Measurements from ENCODE around the gene FUZ. TPM values are rescaled to one million over a fixed set of nuclear protein-coding genes. Genes with fewer than 3 reads are reported as not detected.

Gene FUZ
- total RNA-seq, 2 experiments from 2014 or later: 15.2 to 16.2 TPM

- CTCF ChIA-PET: no interaction called here
- Mint-ChIP-seq H3K9me3 (no peaks in the 10 kb centered on the region), H3K27me3 (no peaks in the 10 kb centered on the region), H3K4me3 (no peak overlapping the region), H3K27ac (no peak overlapping the region), H3K36me3 (peaks cover 22% of the 10 kb centered on the region), H3K4me1 (ENCODE audit: low read depth) (no peaks in the 10 kb centered on the region)
- intact Hi-C loops (cut with micrococcal nuclease): no loop called here
- no peak for DNase-seq
- POLR2A ChIA-PET: no interaction called here
These were observed 25.9 kb upstream of the FUZ start for GRCh38 chr19:49838885-49839588.

GRCh38 chr19:49837425-49837824 is 24.3 kb upstream of the FUZ start:
- no peak overlapping the region for H3K4me3 Mint-ChIP-seq
- ChIA-PET CTCF (no interaction called here), POLR2A (no interaction called here)
- DNase-seq: no peak
- H3K4me1 Mint-ChIP-seq (ENCODE audit: low read depth): no peaks in the 10 kb centered on the region
- H3K27ac Mint-ChIP-seq: no peak overlapping the region
- no peaks in the 10 kb centered on the region for H3K27me3 Mint-ChIP-seq
- H3K9me3 Mint-ChIP-seq: no peaks in the 10 kb centered on the region
- intact Hi-C loops (cut with micrococcal nuclease): no loop called here
- H3K36me3 Mint-ChIP-seq: peaks cover 24% of the 10 kb centered on the region

GRCh38 chr19:49837009-49837310 is 23.9 kb upstream of the FUZ start:
- intact Hi-C loops (cut with micrococcal nuclease): no loop called here
- Mint-ChIP-seq H3K27ac (no peak overlapping the region), H3K9me3 (no peaks in the 10 kb centered on the region), H3K4me3 (no peak overlapping the region), H3K4me1 (ENCODE audit: low read depth) (no peaks in the 10 kb centered on the region), H3K27me3 (no peaks in the 10 kb centered on the region), H3K36me3 (peaks cover 25% of the 10 kb centered on the region)
- ChIA-PET CTCF (no interaction called here), POLR2A (no interaction called here)
- no peak for DNase-seq

- ChIA-PET CTCF (no interaction called here), POLR2A (no interaction called here)
- Mint-ChIP-seq H3K9me3 (no peaks in the 10 kb centered on the region), H3K4me3 (no peak overlapping the region), H3K27me3 (no peaks in the 10 kb centered on the region), H3K4me1 (ENCODE audit: low read depth) (no peaks in the 10 kb centered on the region), H3K27ac (no peak overlapping the region), H3K36me3 (peaks cover 29% of the 10 kb centered on the region)
- intact Hi-C loops (cut with micrococcal nuclease): no loop called here
- DNase-seq: no peak
These were observed 23.3 kb upstream of the FUZ start for GRCh38 chr19:49836176-49837008.

GRCh38 chr19:49835562-49835961 is 22.5 kb upstream of the FUZ start:
- ChIA-PET CTCF (no interaction called here), POLR2A (no interaction called here)
- no peak overlapping the region for H3K27ac Mint-ChIP-seq
- no peak for DNase-seq
- H3K27me3 Mint-ChIP-seq: no peaks in the 10 kb centered on the region
- H3K4me1 Mint-ChIP-seq (ENCODE audit: low read depth): no peaks in the 10 kb centered on the region
- H3K4me3 Mint-ChIP-seq: no peak overlapping the region
- intact Hi-C loops (cut with micrococcal nuclease): no loop called here
- H3K36me3 Mint-ChIP-seq: peaks cover 29% of the 10 kb centered on the region
- no peaks in the 10 kb centered on the region for H3K9me3 Mint-ChIP-seq

GRCh38 chr19:49833599-49833998 is 20.5 kb upstream of the FUZ start:
- CTCF ChIA-PET: interaction anchor here (0.5 kb wide), 1 partner anchor 19 kb away, joined by 3 read pairs; no protein-coding TSS in a partner anchor
- no peak for DNase-seq
- intact Hi-C loops (cut with micrococcal nuclease): no loop called here
- no peaks in the 10 kb centered on the region for H3K27me3 Mint-ChIP-seq
- no peak overlapping the region for H3K4me3 Mint-ChIP-seq
- H3K27ac Mint-ChIP-seq: no peak overlapping the region
- H3K36me3 Mint-ChIP-seq: peaks cover 22% of the 10 kb centered on the region
- no peaks in the 10 kb centered on the region for H3K9me3 Mint-ChIP-seq
- no peaks in the 10 kb centered on the region for H3K4me1 Mint-ChIP-seq (ENCODE audit: low read depth)
- POLR2A ChIA-PET: no interaction called here

- Mint-ChIP-seq H3K27me3 (no peaks in the 10 kb centered on the region), H3K4me1 (ENCODE audit: low read depth) (no peaks in the 10 kb centered on the region), H3K9me3 (no peaks in the 10 kb centered on the region), H3K36me3 (peaks cover 19% of the 10 kb centered on the region), H3K27ac (no peak overlapping the region), H3K4me3 (no peak overlapping the region)
- POLR2A ChIA-PET: interaction anchor here (0.6 kb wide), 1 partner anchor 26 kb away, joined by 3 read pairs; no protein-coding TSS in a partner anchor
- DNase-seq: no peak
- intact Hi-C loops (cut with micrococcal nuclease): no loop called here
- CTCF ChIA-PET: no interaction called here
These were observed 19.5 kb upstream of the FUZ start for GRCh38 chr19:49832556-49832955.

GRCh38 chr19:49831592-49831991 is 18.5 kb upstream of the FUZ start:
- DNase-seq: no peak
- ChIA-PET POLR2A (no interaction called here), CTCF (no interaction called here)
- H3K4me1 Mint-ChIP-seq (ENCODE audit: low read depth): no peaks in the 10 kb centered on the region
- intact Hi-C loops (cut with micrococcal nuclease): no loop called here
- no peak overlapping the region for H3K27ac Mint-ChIP-seq
- no peak overlapping the region for H3K4me3 Mint-ChIP-seq
- H3K9me3 Mint-ChIP-seq: no peaks in the 10 kb centered on the region
- peaks cover 17% of the 10 kb centered on the region for H3K36me3 Mint-ChIP-seq
- H3K27me3 Mint-ChIP-seq: no peaks in the 10 kb centered on the region

- intact Hi-C loops (cut with micrococcal nuclease): no loop called here
- Mint-ChIP-seq H3K9me3 (no peaks in the 10 kb centered on the region), H3K36me3 (peaks cover 17% of the 10 kb centered on the region), H3K27me3 (no peaks in the 10 kb centered on the region), H3K4me1 (ENCODE audit: low read depth) (no peaks in the 10 kb centered on the region), H3K27ac (no peak overlapping the region), H3K4me3 (no peak overlapping the region)
- DNase-seq: no peak
- ChIA-PET POLR2A (no interaction called here), CTCF (no interaction called here)
These were observed 17.7 kb upstream of the FUZ start for GRCh38 chr19:49830766-49831165.

- H3K9me3 Mint-ChIP-seq: no peaks in the 10 kb centered on the region
- intact Hi-C loops (cut with micrococcal nuclease): no loop called here
- no peaks in the 10 kb centered on the region for H3K4me1 Mint-ChIP-seq (ENCODE audit: low read depth)
- no peak overlapping the region for H3K27ac Mint-ChIP-seq
- no peak overlapping the region for H3K4me3 Mint-ChIP-seq
- ChIA-PET CTCF (no interaction called here), POLR2A (no interaction called here)
- DNase-seq: no peak
- H3K27me3 Mint-ChIP-seq: no peaks in the 10 kb centered on the region
- H3K36me3 Mint-ChIP-seq: peaks cover 11% of the 10 kb centered on the region
These were observed 16.6 kb upstream of the FUZ start for GRCh38 chr19:49829721-49830120.

- DNase-seq: no peak
- Mint-ChIP-seq H3K36me3 (peaks cover 9% of the 10 kb centered on the region), H3K4me3 (no peak overlapping the region), H3K4me1 (ENCODE audit: low read depth) (no peaks in the 10 kb centered on the region), H3K27me3 (no peaks in the 10 kb centered on the region), H3K9me3 (no peaks in the 10 kb centered on the region), H3K27ac (no peak overlapping the region)
- ChIA-PET POLR2A (no interaction called here), CTCF (no interaction called here)
- intact Hi-C loops (cut with micrococcal nuclease): no loop called here
These were observed 16.1 kb upstream of the FUZ start for GRCh38 chr19:49829200-49829599.

- CTCF ChIA-PET: no interaction called here
- H3K36me3 Mint-ChIP-seq: peaks cover 6% of the 10 kb centered on the region
- H3K27me3 Mint-ChIP-seq: no peaks in the 10 kb centered on the region
- intact Hi-C loops (cut with micrococcal nuclease): no loop called here
- POLR2A ChIA-PET: no interaction called here
- DNase-seq: no peak
- no peaks in the 10 kb centered on the region for H3K4me1 Mint-ChIP-seq (ENCODE audit: low read depth)
- no peaks in the 10 kb centered on the region for H3K9me3 Mint-ChIP-seq
- no peak overlapping the region for H3K4me3 Mint-ChIP-seq
- no peak overlapping the region for H3K27ac Mint-ChIP-seq
These were observed 13.9 kb upstream of the FUZ start for GRCh38 chr19:49827034-49827433.

- DNase-seq: no peak
- no peaks in the 10 kb centered on the region for H3K9me3 Mint-ChIP-seq
- no peaks in the 10 kb centered on the region for H3K27me3 Mint-ChIP-seq
- H3K4me1 Mint-ChIP-seq (ENCODE audit: low read depth): peaks cover under 1% of the 10 kb centered on the region
- H3K4me3 Mint-ChIP-seq: no peak overlapping the region
- ChIA-PET CTCF (no interaction called here), POLR2A (no interaction called here)
- no peak overlapping the region for H3K27ac Mint-ChIP-seq
- H3K36me3 Mint-ChIP-seq: peaks cover 3% of the 10 kb centered on the region
- intact Hi-C loops (cut with micrococcal nuclease): no loop called here
These were observed 11.6 kb upstream of the FUZ start for GRCh38 chr19:49824662-49825061.

Data from activated CD4-positive, alpha-beta memory T cell treated with anti-CD3 and anti-CD28 coated beads for 36 hours (primary cell).